Sigmoid colon (tissue), 4 donors: ENCODE results near the gene IL12RB2.

Source experiments
- CTCF ChIP-seq, 4 experiments: fragments of 450-650 bp in 3 of 4; fragments of 200-600 bp in 1 of 4; IDR thresholded peaks; one replicate each; pipeline ENCODE4 v1.5.1; 2016 to 2019; ENCODE audit warnings: antibody characterized with exemption in 4 of 4, mild to moderate bottlenecking in 3 of 4, moderate library complexity in 2 of 4
- EP300 ChIP-seq, 4 donors: sonication (generic); formaldehyde crosslinking; IDR thresholded peaks; one replicate each; pipeline ENCODE4 v1.6.1; 2017; ENCODE audit warnings: antibody characterized with exemption in 4 of 4
- POLR2A ChIP-seq, 2 donors: fragments of 450-650 bp; IDR thresholded peaks; one replicate each; pipeline ENCODE4 v1.6.1; 2016; ENCODE audit warnings: antibody characterized with exemption in 2 of 2, mild to moderate bottlenecking in 2 of 2, moderate library complexity in 2 of 2
- POLR2AphosphoS5 ChIP-seq, 4 donors: sonication (generic); formaldehyde crosslinking; IDR thresholded peaks; one replicate each; pipeline ENCODE4 v1.6.1; 2017; ENCODE audit warnings: antibody characterized with exemption in 4 of 4

GRCh38 chr1:67431869-67432578 lies 124.4 kb downstream of the IL12RB2 start:
- TF ChIP-seq CTCF (IDR thresholded peaks at IDR 0.05) (no peak), POLR2A (IDR thresholded peaks at IDR 0.05) (no peak), POLR2AphosphoS5 (IDR thresholded peaks at IDR 0.05) (no peak), EP300 (IDR thresholded peaks at IDR 0.05) (no peak)
